Measurements from ENCODE around the gene EXOG.

- no peak for TF ChIP-seq LEF1 (IDR thresholded peaks at IDR 0.05; ENCODE audit: borderline replicate concordance)
- no peak for TF ChIP-seq BHLHE40 (IDR thresholded peaks at IDR 0.05; ENCODE audit: borderline replicate concordance)
- no peak for TF ChIP-seq SP1 (IDR thresholded peaks at IDR 0.05)
- no peak for TF ChIP-seq TARDBP (IDR thresholded peaks at IDR 0.05)
- TF ChIP-seq NFRKB (IDR thresholded peaks at IDR 0.05): no peak
- TF ChIP-seq CTBP1 (IDR thresholded peaks at IDR 0.05; ENCODE audit: borderline replicate concordance): no peak
- TF ChIP-seq ARNT (IDR thresholded peaks at IDR 0.05): no peak
- TF ChIP-seq FOXM1 (IDR thresholded peaks at IDR 0.05; ENCODE audit: borderline replicate concordance): no peak
Measured at GRCh38 chr3:38497031-38497430, 891 bp downstream of the EXOG start.
